Suprapubic skin (tissue), 4 donors: ENCODE data around the gene SCNN1G.

Experiments used
- CTCF ChIP-seq, 2 donors: fragments of 200-600 bp in 1 of 2; fragments of 450-650 bp in 1 of 2; sonication (generic) in 1 of 2; IDR thresholded peaks; one replicate each; pipeline ENCODE4 v1.5.1; 2016 to 2019; ENCODE audit warnings: antibody characterized with exemption in 2 of 2, mild to moderate bottlenecking in 1 of 2, moderate library complexity in 1 of 2
- EP300 ChIP-seq: sonication (generic); formaldehyde crosslinking; IDR thresholded peaks from one replicate; pipeline ENCODE4 v1.6.1; 2017; ENCODE audit warnings: antibody characterized with exemption
- POLR2A ChIP-seq, 2 donors: fragments of 450-650 bp; IDR thresholded peaks; one replicate each; pipeline ENCODE4 v1.6.1; 2017; ENCODE audit warnings: antibody characterized with exemption in 2 of 2, mild to moderate bottlenecking in 2 of 2, moderate library complexity in 2 of 2
- POLR2AphosphoS5 ChIP-seq, 3 donors: sonication (generic); formaldehyde crosslinking; IDR thresholded peaks; one replicate each; pipeline ENCODE4 v1.6.1; 2017; ENCODE audit warnings: antibody characterized with exemption in 3 of 3

GRCh38 chr16:23163921-23164320, 18.6 kb upstream of the SCNN1G start:
- TF ChIP-seq CTCF (IDR thresholded peaks at IDR 0.05) = no peak
- TF ChIP-seq POLR2AphosphoS5 (IDR thresholded peaks at IDR 0.05) = no peak
- no peak for TF ChIP-seq POLR2A (IDR thresholded peaks at IDR 0.05)
- TF ChIP-seq EP300 = no peak
